ENCODE data around the gene UBE2H.
"Not testable (repeated sequence)": the region's sequence is repeated elsewhere in the genome, so short reads cannot be mapped to it uniquely, and the experiment has no call there.

GRCh38 chr7:129823143-129823542 lies 129.6 kb downstream of the UBE2H start:
- not testable (repeated sequence) for TF ChIP-seq CTCF, POLR2AphosphoS5 (IDR thresholded peaks at IDR 0.05)
